HG03139 (cell line): ENCODE measurements around the gene CHRFAM7A.
"Not testable (repeated sequence)": the region's sequence is repeated elsewhere in the genome, so short reads cannot be mapped to it uniquely, and the experiment has no call there.

Experiments
- ATAC-seq: cut with Tn5 transposase; IDR thresholded peaks from one replicate; pipeline ENCODE4 v1.9.1; 2021; ENCODE audit not compliant: unreplicated experiment

Gene CHRFAM7A

DNA sequence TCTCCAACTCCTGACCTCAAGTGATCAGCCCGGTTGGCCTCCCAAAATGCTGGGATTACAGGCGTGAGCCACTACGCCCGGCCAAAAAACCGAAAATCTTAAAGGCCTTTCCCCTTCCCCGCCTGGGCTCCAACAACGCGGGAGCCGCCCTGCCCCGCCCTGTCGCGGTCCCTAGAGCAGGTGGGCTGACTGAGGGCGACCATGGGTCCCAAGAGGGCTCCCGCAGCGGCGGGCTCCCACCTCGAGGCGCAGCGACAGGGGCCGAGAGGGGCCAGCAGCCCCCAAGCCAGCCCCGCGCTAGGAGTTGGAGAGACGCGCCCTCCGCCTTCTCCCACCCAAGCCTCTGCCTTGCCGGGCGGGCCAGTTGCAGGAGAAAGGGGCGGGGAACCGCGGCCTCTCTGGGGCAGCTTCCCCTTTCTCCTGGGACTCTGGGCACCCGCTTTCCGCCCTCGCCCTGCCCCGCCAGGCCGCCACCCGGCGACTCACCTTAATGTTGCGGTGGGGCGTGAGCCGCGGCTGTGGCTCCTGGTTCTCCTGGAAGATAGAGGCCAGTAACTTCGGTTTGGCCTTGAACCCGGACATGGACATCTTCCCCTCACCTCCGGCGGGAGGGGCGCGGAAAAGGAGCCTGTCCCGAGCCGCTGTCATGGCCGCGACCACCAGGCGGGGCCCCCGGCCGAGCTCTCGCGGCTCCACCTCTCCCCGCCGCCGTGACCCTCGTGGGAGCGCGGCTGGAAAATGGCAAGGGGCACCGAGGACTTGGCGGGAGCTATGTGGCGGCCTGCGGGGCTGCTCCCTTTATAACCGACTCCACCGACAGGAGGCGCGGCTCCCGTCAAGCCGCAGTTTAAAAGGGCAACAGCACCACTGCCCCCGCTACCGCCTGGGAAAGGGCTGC, at the start of gene CHRFAM7A:
TSS of gene CHRFAM7A (minus strand) at position 775 of the 898 bp plus-strand sequence. CDS start 10,189 bp downstream, outside the sequence.
- not testable (repeated sequence) for ATAC-seq

GRCh38 chr15:30438348-30438747, 45.0 kb upstream of the CHRFAM7A start:
- ATAC-seq: not testable (repeated sequence)

DNA sequence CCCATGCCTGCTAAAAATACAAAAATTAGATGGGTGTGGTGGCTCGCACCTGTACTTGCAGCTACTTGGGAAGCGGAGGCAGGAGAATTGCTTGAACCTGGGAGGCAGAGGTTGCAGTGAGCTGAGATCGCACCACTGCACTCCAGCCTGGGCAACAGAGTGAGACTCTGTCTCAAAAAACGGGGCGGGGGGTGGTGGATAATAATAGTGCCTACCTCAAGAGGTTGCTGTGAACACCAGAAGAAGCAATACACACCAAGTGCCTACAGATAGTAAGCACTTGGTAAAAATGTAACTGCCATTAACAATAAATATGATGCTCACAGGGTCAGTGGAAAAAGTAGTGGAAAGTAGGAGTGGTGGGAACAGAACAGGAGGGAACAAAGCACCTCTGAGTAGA, 42.5 kb upstream of the CHRFAM7A start:
- ATAC-seq: not testable (repeated sequence)

GRCh38 chr15:30420723-30421122, 27.4 kb upstream of the CHRFAM7A start:
- ATAC-seq: not testable (repeated sequence)

DNA sequence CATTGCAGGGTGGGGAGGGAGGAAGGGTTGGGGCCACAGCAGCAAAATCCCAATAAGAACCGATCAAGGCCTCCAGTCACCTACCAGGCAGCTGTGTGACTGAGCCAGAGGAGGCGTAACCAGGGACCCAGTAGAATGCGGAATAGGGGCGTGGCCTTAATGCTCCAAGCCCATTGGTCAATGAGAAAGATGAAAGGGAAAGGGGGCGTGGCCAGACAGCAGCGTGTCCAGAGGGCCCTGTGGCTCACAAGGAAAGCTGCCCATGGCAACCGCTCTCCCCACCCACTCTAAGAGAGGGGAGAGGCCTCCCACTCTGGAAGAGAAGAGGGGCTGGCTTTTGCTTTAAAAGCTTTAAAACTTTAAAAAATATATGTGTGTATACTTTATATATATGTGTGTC, 20.8 kb upstream of the CHRFAM7A start, which contains the start of gene GOLGA8R:
TSS of gene GOLGA8R (minus strand) at position 101 of the 400 bp plus-strand sequence. CDS start at position 3, 98 bp downstream.
- not testable (repeated sequence) for ATAC-seq

GRCh38 chr15:30407636-30408035, 14.3 kb upstream of the CHRFAM7A start:
- not testable (repeated sequence) for ATAC-seq

GRCh38 chr15:30398988-30399387, 5.6 kb upstream of the CHRFAM7A start:
- ATAC-seq: not testable (repeated sequence)

- not testable (repeated sequence) for ATAC-seq
Observed at GRCh38 chr15:30393664-30393991, 288 bp upstream of the CHRFAM7A start.

GRCh38 chr15:30386318-30386887, 6.9 kb downstream of the CHRFAM7A start:
- not testable (repeated sequence) for ATAC-seq

DNA sequence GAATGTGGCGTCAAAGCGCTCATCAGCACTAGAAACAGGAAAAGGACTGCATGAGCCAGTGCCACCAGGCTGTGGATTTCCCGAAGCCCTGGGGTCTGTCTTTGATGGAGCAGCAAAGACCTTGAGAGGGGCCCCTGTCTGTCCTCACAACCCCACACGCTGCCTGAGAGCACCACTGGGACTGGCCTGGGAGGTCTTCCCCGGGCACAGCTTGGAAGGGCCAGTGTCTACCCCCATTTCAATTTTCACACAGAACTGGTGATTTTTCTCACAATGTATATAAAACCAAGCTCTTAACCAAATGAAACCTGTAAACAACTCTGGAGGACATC, 16.3 kb downstream of the CHRFAM7A start:
- ATAC-seq: not testable (repeated sequence)

- ATAC-seq: not testable (repeated sequence)
Observed at GRCh38 chr15:30376375-30377081, 16.8 kb downstream of the CHRFAM7A start.

DNA sequence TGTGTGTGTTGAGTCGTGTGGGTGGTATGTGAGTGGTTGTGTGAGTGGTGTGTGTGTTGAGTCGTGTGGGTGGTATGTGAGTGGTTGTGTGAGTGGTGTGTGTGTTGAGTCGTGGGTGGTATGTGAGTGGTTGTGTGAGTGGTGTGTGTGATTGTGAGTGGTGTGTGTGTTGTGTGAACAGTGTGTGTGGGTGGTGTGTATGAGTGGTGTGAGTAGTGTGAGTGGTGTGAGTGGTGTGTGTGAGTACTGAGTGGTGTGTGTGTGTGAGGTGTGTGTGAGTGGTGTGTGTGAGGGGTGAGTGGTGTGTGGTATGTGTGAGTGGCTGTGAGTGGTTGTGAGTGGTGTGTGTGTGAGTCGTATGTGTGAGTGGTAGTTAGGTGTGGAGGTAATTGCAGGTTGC, 17.5 kb downstream of the CHRFAM7A start:
- ATAC-seq: not testable (repeated sequence)

DNA sequence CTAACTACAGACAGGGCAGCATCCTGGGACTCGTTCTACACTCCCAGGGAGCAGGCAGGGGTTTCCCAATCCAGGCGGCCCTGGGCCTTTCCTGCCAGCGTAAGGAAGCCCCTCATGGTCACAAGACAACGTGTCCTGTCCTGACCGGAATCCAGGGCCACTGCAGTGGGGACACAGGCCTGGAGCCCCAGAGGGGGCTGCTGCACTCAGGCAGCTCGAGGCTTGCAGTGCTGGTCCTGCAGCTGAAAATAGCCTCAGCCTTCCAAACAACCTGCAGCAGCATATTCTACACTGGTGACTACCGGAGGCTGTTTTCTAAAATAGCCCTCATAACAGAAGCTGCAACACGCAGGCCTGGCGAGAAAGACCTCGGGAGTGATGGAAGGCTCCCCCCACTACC, 18.5 kb downstream of the CHRFAM7A start:
- not testable (repeated sequence) for ATAC-seq

- not testable (repeated sequence) for ATAC-seq
Observed at GRCh38 chr15:30368271-30368670, 25.1 kb downstream of the CHRFAM7A start.

GRCh38 chr15:30367246-30367645, 26.1 kb downstream of the CHRFAM7A start:
- ATAC-seq: not testable (repeated sequence)

DNA sequence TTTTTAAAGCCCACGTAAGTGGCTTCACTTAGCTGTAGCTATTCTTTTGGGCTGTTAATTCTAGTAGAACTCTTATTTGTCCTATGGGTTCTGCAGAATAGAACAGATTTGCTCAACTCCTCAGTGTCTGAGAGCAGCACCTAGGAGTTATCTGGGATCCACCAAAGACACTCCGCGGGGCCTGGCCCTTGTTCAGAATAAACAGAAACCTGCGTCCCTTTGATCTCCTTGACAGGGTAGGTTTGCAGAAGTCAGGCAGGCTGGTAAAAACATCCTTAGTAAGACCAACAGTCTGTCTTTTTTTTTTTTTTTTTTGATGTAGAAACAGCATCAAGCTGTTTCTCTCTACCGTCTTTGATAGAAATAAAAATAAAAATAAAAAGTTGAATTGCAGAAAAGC, 31.9 kb downstream of the CHRFAM7A start:
- ATAC-seq: not testable (repeated sequence)

GRCh38 chr15:30360990-30361389, 32.4 kb downstream of the CHRFAM7A start:
- ATAC-seq: not testable (repeated sequence)

GRCh38 chr15:30355043-30355442, 38.3 kb downstream of the CHRFAM7A start:
- not testable (repeated sequence) for ATAC-seq

- not testable (repeated sequence) for ATAC-seq
Observed at GRCh38 chr15:30349803-30350202, 43.5 kb downstream of the CHRFAM7A start.

DNA sequence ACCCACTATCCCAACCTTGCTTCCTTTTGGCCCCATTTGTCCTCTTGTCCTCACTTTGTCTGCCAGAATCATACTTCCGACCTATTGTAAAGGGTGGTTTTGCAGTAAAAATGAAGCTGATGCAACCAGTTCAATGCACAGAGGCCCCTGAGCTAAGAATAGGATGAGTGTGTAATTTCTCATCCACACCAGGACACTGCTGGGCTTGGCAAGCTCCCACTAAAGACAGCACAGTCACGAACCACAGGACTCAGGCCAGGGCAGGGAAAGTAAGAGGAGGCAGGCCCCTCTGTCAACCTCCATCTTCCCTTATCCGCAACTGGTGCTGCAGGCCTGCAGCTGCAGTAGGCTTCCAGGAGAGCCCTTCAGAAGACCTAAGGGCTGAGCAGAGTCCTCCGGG, 56.8 kb downstream of the CHRFAM7A start:
- not testable (repeated sequence) for ATAC-seq

- not testable (repeated sequence) for ATAC-seq
Observed at GRCh38 chr15:30334152-30334551, 59.2 kb downstream of the CHRFAM7A start.
